AG04450 (cell line): Measurements from ENCODE around the gene H6PD. TPM values are rescaled to one million over a fixed set of nuclear protein-coding genes. Genes with fewer than 3 reads are reported as not detected.

ENCODE experiments used
- CTCF ChIA-PET: fragments of 300-600, 350-600 bp; formaldehyde crosslinking; extraction: SDS; loops from one replicate; lab custom pipeline; 2022; ENCODE audit warnings: antibody characterized with exemption, inconsistent platforms; lab: Charles Lee
- POLR2A ChIA-PET: fragments of 350-600 bp; formaldehyde crosslinking; extraction: SDS; loops from one replicate; lab custom pipeline; 2021; ENCODE audit warnings: antibody characterized with exemption, inconsistent platforms; lab: Yijun Ruan, JAX
- DNase-seq: peaks from one replicate; pipeline ENCODE4 v3.0.0-alpha.2; 2011; ENCODE audit warnings: low read depth, low spot score
- H3K27ac ChIP-seq: one replicate; pipeline ENCODE4 v1.5.1; 2012; ENCODE audit warnings: low read depth, low read length, control low read depth
- H3K27me3 ChIP-seq: one replicate; pipeline ENCODE4 v1.6.0; 2012; ENCODE audit warnings: low read length; ENCODE audit not compliant: control insufficient read depth, insufficient read depth
- H3K4me3 ChIP-seq: 2 replicates; pipeline ENCODE4 v1.5.1; 2011; ENCODE audit warnings: mild to moderate bottlenecking, low read depth, low read length, control low read depth
- H3K9me3 ChIP-seq: 2 replicates; pipeline ENCODE4 v1.5.1; 2012; ENCODE audit warnings: low read length; ENCODE audit not compliant: control insufficient read depth, insufficient read depth
- polyA plus RNA-seq: library from polyadenylated mRNA; depleted of rRNA; stranded (reverse); fragments of >200 nt; gene quantifications from 2 replicates; pipeline ENCODE4 v1.2.3, GENCODE V29; 2011
- TF ChIP-seq, protein P1 (sequence below): IDR thresholded peaks from 2 replicates; pipeline ENCODE4 v1.5.1; 2011; ENCODE audit warnings: low read depth, low read length, control low read depth, inconsistent platforms

Gene H6PD
- polyA plus RNA-seq, 1 experiment: 18.3 TPM

DNA sequence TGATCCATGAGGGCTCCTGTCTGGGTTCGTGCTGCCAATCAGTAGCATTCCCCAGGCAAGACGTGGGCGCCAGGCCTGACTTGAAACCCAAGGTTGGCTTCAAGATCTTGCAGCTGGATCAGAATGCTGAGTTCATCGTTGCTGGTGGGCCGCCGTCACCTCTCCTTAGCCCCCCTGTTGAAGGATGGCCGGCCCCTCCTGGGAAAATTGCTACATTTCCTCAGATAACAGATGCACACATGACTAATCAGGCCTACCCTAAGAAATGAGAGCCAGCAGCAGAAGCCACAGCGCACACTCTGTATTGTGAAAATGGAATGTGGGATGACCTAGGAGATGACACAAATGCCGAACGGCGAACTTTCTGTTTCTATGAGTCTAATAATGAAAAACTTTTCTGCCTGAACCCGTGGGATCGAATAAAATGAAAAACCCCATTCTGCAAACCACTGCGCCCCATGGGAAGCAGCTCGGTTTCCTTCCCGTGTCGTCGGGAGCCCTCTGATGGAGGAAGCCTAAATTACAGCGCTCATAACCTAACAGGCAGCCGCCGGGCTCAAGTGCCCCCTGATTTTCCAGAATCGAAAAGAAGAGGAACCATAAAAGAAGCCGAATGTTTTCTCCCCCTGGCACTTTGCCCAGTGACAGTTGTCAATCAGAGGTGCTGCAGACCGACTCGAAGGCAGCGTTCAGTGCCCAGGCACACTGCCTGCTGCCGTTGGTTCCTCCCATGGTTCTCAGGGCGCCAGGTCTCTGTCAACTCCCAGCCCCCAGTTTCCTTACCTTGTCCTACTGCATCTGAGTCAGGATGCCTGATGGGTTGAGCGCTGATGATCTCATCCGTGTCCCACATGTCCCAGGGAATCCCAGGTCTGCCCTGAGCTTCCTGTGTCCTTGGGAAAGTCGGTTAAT, 38.2 kb upstream of the H6PD start:
- peak; percentile 57 for DNase-seq
- peak overlapping the region; percentile 38 for H3K4me3 ChIP-seq

DNA sequence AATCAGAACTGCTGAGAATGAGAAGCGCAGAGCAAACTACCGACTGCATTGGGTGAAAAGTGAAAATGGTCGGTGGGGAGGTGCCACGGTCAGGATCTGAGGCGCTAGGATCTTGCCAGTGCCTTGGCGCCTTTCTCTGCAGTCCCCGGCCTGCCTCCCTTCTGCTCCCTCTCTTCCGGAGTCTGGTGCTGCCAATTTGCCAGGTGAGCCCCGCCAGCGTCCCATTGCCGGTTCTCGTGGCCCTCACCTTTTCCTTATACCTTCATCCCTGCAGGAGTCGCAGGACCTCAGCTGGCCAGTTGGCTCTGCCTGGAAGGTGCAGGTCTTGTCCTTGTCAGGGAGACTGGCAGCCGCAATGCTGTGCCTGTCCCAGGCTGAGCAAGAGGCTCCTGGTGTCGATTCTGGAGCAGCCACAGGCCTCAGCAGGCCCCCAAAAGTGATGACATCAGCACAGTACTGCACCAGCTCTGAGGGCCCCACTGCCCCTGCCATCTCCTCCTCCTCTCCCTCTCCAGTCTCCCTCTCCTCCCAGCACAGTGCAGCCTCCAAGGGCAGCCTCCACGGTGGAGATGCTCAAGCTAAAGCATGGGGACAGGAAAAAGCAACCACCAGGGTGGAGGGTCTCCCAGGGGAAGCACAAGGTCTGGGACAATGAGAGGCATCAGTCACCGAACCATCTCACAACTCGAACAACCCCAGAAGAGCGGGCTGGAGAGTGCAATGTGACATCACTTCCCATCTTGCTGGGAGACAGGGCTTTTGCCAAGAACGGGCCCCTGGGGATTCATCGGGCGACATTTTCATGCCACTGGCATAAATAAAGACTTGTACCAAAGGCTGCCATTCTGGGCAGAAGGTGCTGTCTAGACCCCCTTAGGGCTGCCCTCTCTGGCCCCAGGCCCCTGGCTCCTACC, 37.1 kb upstream of the H6PD start:
- Histone ChIP-seq H3K27ac (peak overlapping the region; percentile 11), H3K27me3 (no peaks in the 10 kb centered on the region), H3K9me3 (no peaks in the 10 kb centered on the region), H3K4me3 (no peak overlapping the region; the same call in 1 of the 2 replicates)
- TF ChIP-seq, protein P1, sequence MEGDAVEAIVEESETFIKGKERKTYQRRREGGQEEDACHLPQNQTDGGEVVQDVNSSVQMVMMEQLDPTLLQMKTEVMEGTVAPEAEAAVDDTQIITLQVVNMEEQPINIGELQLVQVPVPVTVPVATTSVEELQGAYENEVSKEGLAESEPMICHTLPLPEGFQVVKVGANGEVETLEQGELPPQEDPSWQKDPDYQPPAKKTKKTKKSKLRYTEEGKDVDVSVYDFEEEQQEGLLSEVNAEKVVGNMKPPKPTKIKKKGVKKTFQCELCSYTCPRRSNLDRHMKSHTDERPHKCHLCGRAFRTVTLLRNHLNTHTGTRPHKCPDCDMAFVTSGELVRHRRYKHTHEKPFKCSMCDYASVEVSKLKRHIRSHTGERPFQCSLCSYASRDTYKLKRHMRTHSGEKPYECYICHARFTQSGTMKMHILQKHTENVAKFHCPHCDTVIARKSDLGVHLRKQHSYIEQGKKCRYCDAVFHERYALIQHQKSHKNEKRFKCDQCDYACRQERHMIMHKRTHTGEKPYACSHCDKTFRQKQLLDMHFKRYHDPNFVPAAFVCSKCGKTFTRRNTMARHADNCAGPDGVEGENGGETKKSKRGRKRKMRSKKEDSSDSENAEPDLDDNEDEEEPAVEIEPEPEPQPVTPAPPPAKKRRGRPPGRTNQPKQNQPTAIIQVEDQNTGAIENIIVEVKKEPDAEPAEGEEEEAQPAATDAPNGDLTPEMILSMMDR: no peak
- ChIA-PET POLR2A (interaction anchor here (0.9 kb wide), 1 partner anchor 37 kb away, joined by 3 read pairs; the partner anchor contains the start of gene H6PD), CTCF (interaction anchor here (0.6 to 2.6 kb wide), 10 partner anchors 10 to 423 kb away, joined by 3 to 10 read pairs (median 4); no protein-coding TSS in a partner anchor)
- no peak for DNase-seq

More for the DNA sequence above, 38.2 kb upstream of the H6PD start:
- ChIA-PET CTCF (interaction anchor here (0.6 to 2.6 kb wide), 10 partner anchors 9 to 294 kb away, joined by 3 to 10 read pairs (median 4); no protein-coding TSS in a partner anchor), POLR2A (no interaction called here)
- TF ChIP-seq, protein P1: peak; percentile 81
- Histone ChIP-seq H3K27ac (peak overlapping the region; percentile 89), H3K9me3 (no peaks in the 10 kb centered on the region), H3K27me3 (no peaks in the 10 kb centered on the region)

DNA sequence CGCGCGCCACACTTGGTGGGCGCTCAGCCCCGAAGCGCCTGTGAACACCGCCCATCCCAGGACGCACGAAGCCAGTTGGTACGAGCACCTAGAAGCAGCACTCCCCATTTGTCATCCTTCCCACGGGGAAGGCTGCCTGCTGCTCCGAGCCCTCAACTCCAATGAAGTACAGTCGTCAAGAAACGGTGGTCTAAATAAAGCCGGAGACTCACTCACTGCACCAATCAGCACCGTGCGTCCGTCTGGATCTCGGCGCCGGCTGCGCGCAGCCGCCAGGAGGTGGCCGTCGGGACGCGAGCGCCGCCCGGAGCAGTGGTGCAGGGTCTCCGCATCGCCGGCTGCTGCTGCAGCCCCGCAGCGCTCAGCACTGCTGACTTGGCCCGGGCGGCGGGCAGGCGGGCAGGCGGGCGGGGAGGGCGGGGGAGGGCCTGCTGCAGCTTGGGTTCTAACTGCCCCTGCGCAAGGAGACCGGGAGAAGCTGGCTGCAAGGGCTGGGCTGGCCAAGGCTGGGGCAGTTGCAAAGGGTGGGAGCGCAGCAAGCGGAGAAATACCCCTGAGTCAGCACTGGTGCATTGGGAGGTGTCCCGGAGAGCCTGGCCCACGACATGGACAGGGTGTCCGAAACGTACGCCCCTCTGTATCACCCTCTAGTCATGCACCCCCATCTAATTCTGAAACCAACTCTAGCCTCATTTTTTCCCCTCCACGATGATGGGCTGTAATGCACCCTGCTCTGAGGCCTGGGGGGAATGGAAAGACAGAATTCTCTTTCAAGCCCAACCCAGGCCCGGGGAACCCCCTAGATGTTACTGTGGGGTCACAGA, 35.8 kb upstream of the H6PD start:
- no peak for DNase-seq
- ChIA-PET CTCF (interaction anchor here (0.6 to 1.9 kb wide), 3 partner anchors 18 to 290 kb away, joined by 3 to 7 read pairs (median 3); no protein-coding TSS in a partner anchor), POLR2A (interaction anchor here (0.9 kb wide), 1 partner anchor 36 kb away, joined by 3 read pairs; the partner anchor contains the start of gene H6PD)
- TF ChIP-seq, protein P1: no peak
- H3K27ac ChIP-seq: no peak overlapping the region
- H3K4me3 ChIP-seq: peak overlapping the region; percentile 47
- no peaks in the 10 kb centered on the region for H3K9me3 ChIP-seq
- H3K27me3 ChIP-seq: no peaks in the 10 kb centered on the region

DNA sequence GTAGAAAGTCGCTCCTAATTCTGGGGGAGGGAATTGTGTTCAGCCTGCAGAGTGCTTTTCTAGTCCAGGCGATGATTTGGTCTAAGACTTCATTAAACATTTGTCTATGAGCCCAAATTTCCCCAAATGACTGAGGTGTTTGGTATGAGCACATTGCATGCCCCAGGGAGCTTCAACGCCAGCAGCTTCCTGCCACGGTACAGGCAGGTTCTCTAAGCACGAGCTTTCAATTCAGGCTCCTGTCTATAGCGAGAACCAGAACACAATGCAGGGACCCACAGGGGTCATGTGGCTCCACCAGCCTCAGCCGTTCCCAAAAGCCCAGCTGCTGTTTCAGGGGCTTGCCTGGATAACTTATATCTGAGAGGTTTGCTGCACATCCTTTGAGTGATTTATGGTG, 34.1 kb upstream of the H6PD start:
- H3K4me3 ChIP-seq: peak overlapping the region; percentile 81; the same call in 1 of the 2 replicates
- TF ChIP-seq, protein P1: no peak
- POLR2A ChIA-PET: interaction anchor here (0.6 to 1.2 kb wide), 2 partner anchors 11 to 34 kb away, joined by 3 to 4 read pairs; partner anchors contain the start of gene H6PD
- CTCF ChIA-PET: interaction anchor here (0.5 to 1.7 kb wide), 5 partner anchors 19 to 90 kb away, joined by 4 to 5 read pairs (median 4); partner anchors contain the start of gene H6PD
- H3K9me3 ChIP-seq: no peaks in the 10 kb centered on the region
- DNase-seq: no peak
- H3K27ac ChIP-seq: no peak overlapping the region
- no peaks in the 10 kb centered on the region for H3K27me3 ChIP-seq
